HG03095 (cell line): Measurements from ENCODE around the gene KRT1.
"Not testable (repeated sequence)": the region's sequence is repeated elsewhere in the genome, so short reads cannot be mapped to it uniquely, and the experiment has no call there.

ENCODE experiments used
- ATAC-seq: cut with Tn5 transposase; IDR thresholded peaks from one replicate; pipeline ENCODE4 v1.9.1; 2021; ENCODE audit warnings: moderate library complexity; ENCODE audit not compliant: unreplicated experiment

KRT1 gene

GRCh38 chr12:52680363-52680762, at the start of gene KRT1:
Gene KRT1, minus strand, starts transcription at chr12:52680407. Its CDS starts 59 bp downstream, at chr12:52680348.
- no peak for ATAC-seq

- ATAC-seq = no peak
Measured at GRCh38 chr12:52729147-52729546, 48.9 kb upstream of the KRT1 start.

GRCh38 chr12:52728374-52728773, 48.2 kb upstream of the KRT1 start:
- ATAC-seq = no peak

- no peak for ATAC-seq
Measured at GRCh38 chr12:52727037-52727436, 46.8 kb upstream of the KRT1 start.

GRCh38 chr12:52726451-52726850, 46.2 kb upstream of the KRT1 start:
- no peak for ATAC-seq

GRCh38 chr12:52724384-52724783, 44.2 kb upstream of the KRT1 start:
- no peak for ATAC-seq

GRCh38 chr12:52722680-52723079, 42.5 kb upstream of the KRT1 start:
- no peak for ATAC-seq

GRCh38 chr12:52721838-52722470, 41.7 kb upstream of the KRT1 start:
- ATAC-seq = no peak

GRCh38 chr12:52720365-52720886, 40.2 kb upstream of the KRT1 start:
- no peak for ATAC-seq

GRCh38 chr12:52716061-52716460, 35.9 kb upstream of the KRT1 start:
- no peak for ATAC-seq

- ATAC-seq = no peak
Measured at GRCh38 chr12:52715416-52715815, 35.2 kb upstream of the KRT1 start.

GRCh38 chr12:52714887-52715281, 34.7 kb upstream of the KRT1 start:
- no peak for ATAC-seq

- ATAC-seq = no peak
Measured at GRCh38 chr12:52713960-52714886, 34.0 kb upstream of the KRT1 start.

GRCh38 chr12:52712122-52712521, 31.9 kb upstream of the KRT1 start:
- ATAC-seq = not testable (repeated sequence)

- no peak for ATAC-seq
Measured at GRCh38 chr12:52710730-52711129, 30.5 kb upstream of the KRT1 start.

- no peak for ATAC-seq
Measured at GRCh38 chr12:52708010-52708409, 27.8 kb upstream of the KRT1 start.

GRCh38 chr12:52704464-52704863, 24.3 kb upstream of the KRT1 start:
- ATAC-seq = no peak

GRCh38 chr12:52703878-52704277, 23.7 kb upstream of the KRT1 start:
- no peak for ATAC-seq

GRCh38 chr12:52703424-52703823, 23.2 kb upstream of the KRT1 start, which contains the start of gene KRT77:
Gene KRT77, minus strand, starts transcription at chr12:52703524. Its CDS starts 90 bp downstream, at chr12:52703434.
- no peak for ATAC-seq

- ATAC-seq = no peak
Measured at GRCh38 chr12:52702338-52702737, 22.1 kb upstream of the KRT1 start.

GRCh38 chr12:52701281-52701680, 21.1 kb upstream of the KRT1 start:
- ATAC-seq = no peak

- no peak for ATAC-seq
Measured at GRCh38 chr12:52699960-52700359, 19.8 kb upstream of the KRT1 start.
